HG03565 (cell line): Measurements from ENCODE around the gene CLDN1.

Experiments used
- ATAC-seq: cut with Tn5 transposase; IDR thresholded peaks from one replicate; pipeline ENCODE4 v1.9.1; 2021; ENCODE audit warnings: mild to moderate bottlenecking, moderate library complexity; ENCODE audit not compliant: unreplicated experiment

Gene CLDN1, protein sequence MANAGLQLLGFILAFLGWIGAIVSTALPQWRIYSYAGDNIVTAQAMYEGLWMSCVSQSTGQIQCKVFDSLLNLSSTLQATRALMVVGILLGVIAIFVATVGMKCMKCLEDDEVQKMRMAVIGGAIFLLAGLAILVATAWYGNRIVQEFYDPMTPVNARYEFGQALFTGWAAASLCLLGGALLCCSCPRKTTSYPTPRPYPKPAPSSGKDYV

DNA sequence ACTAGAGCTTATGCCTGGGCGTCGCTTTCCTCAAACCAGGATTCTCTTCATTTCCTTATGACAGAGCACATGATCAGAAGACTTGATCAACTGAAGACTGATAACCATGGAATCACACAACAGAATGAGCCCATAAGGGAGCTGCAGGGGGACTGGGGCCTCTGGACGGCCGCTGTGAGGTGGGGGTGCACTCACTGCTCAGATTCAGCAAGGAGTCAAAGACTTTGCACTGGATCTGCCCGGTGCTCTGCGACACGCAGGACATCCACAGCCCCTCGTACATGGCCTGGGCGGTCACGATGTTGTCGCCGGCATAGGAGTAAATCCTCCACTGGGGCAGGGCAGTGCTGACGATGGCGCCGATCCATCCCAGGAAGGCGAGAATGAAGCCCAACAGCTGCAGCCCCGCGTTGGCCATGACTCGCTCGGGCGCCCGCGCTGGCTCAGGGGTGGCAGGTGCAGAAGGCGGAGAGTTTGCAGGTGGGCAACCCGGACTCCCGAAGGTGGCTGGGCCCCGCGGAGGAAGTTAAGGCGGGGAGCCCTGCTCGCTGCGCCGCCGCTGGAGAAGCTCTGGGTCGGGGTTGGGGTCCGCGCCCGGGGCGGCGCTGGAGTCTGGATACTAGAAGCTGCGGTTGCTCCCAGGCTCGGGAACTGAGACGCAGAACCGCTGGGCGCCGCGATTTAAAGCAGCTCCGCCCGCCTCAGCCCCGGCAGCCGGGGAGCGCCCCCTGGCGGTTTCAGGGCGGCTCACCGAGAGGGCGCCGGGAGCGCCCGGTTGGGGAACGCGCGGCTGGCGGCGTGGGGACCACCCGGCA is at the start of gene CLDN1:
CLDN1 (minus strand) TSS at position 658 of the 815 bp plus-strand sequence; CDS start at position 418, 240 bp downstream.
- peak; percentile 70 for ATAC-seq

DNA sequence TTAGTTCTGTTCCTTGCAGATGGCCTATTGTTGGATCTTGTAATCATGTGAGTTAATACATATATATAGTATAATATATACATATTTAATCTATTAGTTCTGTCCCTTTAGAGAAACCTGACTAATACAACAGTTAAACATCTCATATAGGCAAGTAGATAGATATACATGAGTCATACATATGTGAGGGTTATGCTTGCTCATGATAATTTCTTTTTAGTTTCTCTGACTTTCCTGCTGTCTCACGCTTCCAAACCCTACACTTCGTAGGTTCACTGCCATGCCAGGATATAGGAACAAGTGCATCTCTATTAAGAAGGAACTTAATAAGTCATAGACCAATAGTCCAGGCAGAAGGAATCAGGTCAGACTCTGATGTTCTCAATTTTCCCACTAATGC is 48.9 kb upstream of the CLDN1 start:
- no peak for ATAC-seq

DNA sequence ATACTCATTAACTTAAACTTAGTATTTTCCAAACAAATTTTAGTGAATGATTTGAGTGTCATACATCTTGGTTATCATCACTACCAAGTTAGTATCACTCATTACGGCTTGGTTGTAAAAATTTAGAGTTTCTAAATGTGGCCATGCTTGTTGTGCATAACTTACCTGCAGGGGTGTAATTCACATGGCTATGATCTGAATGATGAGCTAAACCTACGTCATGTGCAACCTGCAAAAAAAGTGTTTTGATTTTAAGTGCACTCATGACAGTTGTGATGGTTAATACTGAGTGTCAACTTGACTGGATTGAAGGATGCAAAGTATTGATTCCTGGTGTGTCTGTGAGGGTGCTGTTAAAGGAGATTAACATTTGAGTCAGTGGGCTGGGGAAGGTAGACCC is 48.1 kb upstream of the CLDN1 start:
- no peak for ATAC-seq

DNA sequence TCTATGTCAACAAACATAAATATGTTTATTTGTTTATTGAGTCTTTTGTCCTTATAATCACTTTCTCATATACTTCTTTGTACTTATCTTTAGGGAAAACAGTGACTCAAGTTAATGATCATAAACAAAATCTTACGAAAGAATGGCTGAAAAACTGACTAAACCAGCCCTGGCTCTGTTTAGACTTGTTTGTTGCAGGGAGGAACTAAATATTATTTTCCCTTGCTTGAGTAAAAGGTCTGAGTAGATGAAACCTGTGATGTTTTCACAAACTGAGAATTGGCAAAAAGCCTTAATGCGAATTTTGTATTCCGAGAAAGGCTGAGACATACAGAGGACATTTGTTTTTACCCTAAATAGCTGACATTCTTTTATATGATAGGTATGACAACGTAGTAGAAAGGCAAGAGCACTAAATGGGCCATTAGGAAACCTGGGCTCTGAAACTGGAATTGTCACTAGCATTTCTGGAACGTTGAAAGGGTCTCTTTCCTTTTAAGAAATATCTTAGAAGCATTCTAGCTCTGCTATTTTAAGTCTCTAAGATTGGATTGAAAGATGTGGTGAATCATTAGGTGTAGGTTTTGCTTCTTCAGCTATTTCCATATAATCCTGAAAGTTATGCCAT is 47.5 kb upstream of the CLDN1 start:
- ATAC-seq: no peak

DNA sequence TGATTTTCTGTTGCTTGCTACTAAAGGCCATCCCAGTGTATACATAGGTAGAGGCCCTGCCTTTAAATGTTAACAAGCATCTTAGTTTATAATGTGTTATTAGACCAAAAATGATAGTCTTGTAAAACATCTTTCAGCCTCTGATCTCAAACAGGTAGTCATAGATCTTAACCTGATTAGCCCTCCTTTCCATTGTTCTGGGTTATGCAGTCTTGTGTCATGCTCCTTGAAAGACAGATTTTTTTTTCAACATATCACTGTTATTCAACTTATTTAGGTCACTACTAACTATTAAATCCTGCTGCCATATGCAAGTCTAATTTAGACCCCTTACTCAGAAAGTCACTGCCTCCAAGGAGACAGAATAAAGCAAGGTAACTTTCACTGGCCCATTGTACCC is 46.6 kb upstream of the CLDN1 start:
- ATAC-seq: no peak

DNA sequence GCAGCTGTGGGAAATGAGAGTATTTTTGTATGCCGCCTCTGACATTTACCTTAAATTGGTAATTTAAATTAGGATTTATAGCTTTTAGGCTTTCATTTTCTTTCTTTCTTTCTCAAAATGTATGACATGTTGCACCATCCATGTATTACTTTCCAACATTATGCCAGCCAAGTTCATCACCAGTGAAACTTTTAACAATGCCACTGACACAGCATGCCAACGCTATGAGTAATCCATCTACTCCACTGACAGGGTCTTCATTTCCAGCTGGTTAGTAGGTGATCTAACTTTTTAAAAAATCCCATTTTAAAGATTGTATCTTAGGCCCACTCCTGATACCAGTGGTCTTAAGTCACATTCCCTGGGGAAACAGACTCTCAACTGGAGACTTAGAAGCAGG is 43.9 kb upstream of the CLDN1 start:
- no peak for ATAC-seq

DNA sequence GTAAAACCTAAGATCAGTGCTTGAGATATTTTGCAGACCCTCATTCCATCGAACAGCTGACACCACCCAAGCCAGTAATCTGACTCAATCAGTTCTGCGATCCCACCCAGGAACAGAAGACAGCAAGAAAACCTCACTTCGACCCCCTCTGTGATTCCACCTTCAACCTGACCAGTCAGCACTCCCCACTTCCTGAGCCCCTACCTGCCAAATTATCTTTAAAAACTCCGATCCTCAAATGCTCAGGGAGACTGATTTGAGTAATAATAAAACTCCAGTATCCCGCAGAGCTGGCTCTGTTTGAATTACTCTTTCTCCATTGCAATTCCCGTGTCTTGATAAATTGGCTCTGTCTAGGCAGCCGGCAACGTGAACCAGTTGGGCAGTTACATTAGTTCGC is 40.0 kb upstream of the CLDN1 start:
- no peak for ATAC-seq

DNA sequence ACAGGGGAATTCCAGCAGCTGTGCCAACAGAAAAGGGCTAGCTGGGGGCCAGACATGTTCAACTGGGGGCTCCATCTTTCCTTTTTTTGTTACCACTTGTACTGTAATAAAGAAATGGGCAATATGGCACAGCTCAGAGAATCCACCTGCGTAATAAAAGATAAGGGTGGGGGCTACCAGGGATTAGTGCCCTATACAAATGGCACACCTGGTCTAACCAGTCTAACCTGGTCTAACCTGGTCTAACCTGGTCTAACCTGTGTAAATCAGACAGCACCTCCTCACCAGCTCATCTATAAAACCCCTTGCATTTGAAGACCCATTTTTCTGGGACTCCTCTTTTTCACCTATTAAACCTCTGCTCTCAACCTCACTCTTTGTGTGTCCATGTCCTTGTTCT is 39.5 kb upstream of the CLDN1 start:
- no peak for ATAC-seq

DNA sequence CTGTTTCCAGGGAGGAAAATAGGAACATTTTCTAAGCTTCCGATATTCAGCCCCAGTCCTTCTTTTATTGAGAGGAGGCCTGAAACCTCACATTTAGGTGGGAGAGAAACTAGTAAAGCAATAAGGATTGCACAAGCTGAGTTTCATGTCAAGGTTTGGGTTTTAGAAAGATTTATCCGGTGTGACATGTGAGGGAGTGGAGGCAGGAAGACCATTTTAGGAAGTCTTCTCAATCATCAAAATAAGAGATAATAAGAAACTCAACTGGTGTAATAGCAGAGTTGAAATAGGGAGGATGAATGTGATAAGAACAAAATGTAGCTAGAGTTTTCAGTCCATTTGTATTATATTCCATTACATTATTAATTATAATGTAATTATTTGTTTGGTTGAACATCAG is 38.0 kb upstream of the CLDN1 start:
- ATAC-seq: no peak

DNA sequence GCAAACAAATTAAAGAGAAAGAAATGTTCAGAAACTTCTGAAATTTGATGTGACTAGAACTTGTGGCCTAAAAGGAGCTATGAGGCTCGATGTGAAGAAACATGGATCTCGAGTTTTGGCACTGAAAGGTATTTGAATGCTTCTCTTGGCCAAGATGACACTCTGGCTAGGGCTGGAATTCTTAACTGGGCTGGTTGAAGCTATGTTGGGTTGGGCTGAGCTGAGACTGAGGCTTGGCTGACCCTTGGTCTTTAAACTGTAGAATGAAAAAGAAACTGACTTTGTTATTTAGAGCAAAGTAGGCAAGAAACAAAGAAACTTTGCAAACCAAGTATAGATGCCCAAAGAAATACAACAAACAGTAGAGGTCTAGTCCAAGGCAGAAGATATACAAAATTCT is 37.6 kb upstream of the CLDN1 start:
- ATAC-seq: no peak

DNA sequence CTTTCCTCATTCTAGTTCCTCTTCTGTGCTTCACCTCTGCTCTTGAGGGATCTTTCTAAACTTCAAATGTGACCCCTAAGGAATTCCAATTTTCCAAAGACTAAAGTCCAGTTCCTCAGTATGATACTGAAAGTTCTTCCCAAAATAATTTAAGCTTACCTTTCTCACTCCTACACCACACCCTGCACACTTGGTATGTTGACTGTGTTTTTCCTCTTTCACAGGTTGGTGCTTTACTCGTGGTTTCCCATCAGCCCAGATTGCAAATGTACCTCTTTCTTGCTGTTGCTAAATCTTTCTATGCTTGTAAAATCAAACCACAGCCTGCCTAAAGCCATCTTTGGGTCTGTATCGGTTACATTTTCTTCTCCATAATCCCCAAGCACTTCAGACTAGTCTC is 35.2 kb upstream of the CLDN1 start:
- ATAC-seq: no peak

DNA sequence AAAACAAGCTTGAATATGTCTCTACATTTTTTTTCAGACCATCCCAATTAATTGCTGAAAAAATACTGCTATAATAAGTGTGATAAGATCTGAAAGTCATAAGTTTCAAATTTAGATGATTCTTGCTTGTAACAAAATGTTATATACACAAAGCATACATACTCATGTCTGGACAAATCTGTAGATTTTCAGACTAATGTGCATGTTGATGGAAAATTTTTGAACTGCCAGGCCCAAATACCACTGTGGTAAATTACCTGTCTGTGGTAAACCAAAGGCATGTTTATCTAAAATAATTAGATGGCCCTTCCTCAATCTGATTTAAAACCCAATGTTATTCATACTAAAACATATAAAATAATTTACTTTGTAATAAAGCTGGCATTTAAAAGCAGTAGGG is 34.0 kb upstream of the CLDN1 start:
- no peak for ATAC-seq

DNA sequence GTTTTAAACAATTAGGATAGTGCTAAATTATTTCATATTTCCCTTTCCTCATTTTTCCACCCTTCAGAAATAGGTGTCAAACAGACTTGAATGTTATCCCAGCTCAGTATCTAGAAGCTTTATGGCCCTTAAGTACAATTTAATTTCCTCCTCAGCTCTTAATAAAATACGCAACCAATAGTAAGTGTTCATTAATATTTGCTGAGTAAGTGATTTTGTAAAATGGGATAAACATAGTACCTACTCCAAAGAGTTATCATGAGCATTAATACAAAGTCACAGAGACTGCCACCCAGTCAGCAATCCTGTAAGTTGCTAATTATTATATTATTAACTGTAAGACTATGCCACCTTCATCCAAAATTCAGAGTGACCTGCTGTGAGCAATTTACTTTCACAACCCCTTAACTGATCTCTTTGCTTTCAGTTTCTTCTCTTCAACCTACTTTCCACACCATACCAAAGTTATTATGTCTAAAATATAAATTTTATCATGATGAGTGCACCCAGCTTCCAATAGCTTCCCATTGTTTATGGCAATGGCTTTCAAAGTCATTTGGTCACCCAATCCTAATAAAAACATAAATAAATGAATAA is 30.7 kb upstream of the CLDN1 start:
- no peak for ATAC-seq

DNA sequence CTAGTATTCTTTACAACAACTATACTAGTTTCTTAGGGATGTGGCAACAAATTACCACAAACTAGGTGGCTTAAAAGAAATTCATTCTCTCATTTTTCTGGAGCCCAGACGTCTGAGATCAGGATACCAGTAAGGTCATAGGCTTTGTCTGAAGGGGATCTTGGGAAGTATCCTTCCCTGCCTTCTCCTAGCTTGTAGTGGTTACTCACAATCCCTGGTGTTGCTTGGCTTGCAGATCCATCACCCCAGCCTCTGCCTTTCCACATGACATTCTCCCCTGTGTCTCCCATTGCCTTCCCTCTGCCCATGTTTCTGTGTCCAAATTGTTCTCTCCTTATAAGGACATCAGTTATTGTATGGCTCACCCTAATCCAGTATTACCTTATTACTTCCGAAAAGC is 24.3 kb upstream of the CLDN1 start:
- ATAC-seq: no peak

DNA sequence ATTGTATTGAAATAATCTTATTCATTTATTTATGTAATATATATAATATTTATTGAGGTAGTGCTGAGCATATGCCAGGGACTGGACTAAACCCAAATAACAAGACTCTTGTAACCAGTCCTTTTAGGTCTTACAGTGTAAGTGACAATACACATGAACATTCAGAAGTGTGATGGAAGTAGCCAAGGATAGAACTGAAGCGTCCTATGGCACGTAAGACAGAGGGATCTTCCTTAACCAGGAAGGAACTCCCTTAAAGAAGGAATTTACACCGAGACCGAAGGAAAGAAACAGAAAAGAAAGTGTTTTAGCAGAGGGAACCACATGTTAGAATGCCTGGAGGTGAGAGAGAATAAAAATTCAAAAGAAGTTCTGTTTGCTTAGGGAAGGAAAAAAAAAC is 23.6 kb upstream of the CLDN1 start:
- ATAC-seq: no peak

DNA sequence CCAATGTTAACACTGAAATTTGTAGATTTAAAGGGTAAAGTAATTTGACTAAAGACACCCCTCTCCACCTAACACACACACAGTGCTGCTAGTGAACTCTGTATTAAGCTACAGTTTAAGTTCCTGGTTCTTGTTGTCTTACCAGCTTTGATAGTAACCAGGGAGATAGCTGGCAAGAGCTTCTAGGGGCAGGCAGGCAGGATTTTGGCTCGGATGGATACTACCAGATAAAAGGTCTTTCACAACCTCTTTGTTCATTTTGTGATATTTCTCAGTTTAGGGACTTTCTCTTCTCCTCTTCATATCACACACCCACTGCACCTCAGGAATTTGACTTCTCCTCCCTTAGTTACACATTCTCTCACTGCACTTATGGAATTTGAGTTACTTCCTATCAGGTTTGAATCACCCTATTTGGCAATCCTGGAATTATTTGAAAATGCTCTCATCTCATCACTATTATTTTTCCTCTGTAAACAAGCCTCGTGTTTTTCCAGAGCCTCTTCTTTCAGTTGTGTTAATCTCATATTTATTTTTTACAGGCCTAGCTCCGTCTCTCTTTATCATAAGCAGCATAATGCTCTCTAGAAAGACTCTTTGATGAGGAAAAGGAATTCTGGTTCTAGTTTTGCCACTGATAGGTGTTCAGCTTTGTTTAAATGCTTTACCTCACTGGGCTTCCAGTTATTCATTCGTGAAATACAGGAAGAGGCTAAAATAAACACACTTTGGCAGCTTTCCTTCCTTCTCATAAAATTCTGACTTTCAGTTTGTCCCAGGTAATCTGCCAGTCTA is 23.0 kb upstream of the CLDN1 start:
- ATAC-seq: no peak

DNA sequence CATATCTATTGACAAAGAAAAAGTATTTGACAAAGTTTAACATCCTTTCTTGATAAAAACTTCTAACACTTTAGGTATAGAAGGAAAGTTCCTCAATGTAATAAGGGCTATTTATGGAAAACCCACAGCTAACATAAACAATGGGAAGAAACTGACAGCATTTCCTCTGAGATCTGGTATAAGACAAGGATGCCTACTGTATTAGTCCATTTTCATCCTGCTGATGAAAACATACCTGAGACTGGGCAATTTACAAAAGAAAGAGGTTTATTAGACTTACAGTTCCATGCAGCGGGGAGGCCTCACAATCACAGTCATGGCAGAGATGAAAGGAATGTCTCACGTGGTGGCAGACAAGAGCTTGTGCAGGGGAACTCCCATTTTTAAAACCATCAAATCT is 17.8 kb upstream of the CLDN1 start:
- ATAC-seq: no peak

DNA sequence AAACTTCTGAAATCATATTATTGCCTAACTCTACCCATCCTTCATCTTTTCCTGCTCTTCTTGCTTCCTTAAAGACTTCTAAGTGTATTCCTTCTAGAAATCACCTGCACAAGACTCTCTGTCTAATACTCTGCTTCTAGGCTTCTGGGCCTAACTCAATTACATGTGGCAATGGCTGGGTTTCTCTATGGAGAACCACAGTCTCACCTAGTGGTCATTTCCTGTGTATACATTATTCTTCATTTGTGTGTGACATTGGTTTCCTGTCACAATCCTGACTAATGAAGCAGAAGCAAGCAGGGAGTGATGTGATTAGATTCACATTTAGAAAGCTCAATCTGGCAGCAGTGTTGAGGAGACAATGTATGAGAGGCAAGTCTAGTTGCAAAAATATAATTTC is 16.9 kb upstream of the CLDN1 start:
- peak; percentile 89 for ATAC-seq

DNA sequence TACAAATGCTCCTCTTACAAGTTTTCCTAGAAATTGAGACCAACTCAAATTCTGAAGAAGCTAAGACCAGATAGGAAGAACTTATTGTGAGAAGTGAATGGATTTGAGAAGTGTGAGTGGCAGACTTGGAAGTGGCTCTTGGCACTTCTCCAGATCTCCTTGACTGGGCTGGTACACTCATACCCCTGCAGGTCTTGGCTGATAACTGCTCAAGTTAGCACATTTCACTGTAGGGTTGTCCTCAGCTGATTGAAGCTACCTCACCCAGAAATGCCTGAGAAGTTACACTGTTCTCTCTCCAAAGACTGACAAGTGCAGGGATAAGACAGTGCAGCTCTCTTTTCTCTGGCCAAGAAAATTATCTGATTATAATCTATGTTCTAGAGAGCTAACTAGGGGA is 16.5 kb upstream of the CLDN1 start:
- no peak for ATAC-seq

DNA sequence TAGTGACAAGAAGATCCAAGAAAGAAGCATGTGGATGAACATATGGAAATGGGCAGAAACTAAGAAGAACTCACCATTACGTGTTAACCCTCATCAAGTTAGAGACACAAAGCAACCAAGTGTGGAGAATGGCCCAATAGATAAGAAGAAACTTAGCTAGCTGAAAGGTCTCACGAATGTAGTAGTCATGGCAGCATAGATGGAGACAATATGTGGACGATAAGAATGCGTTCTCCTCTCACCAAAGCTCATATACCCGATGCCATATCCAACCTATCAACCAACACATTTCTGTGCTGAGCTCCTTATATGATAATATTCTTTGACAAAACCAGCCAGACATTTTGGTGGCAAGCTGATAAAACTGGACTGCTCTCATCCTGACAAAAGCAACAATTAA is 15.1 kb upstream of the CLDN1 start:
- ATAC-seq: no peak
